Measurements from ENCODE around the gene CDKN2C.

DNA sequence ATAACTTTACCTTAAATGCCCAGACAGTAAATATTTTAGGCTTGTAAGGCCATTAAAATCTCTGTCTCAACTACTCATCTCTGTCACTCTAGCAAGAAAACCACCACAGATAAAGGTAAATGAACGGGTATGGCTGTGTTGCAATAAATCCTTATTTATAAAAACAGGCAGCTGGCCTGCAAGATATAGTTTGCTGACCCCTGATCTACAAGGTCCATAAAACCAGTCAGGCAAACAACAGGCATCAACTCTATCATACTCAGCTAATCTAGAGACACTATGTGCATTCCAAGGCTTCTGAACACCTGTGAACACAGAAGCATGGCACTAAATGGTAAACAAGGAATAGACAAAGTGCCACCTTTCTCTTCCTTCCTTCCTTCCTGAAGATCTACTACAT is 19.6 kb upstream of the CDKN2C start:
- TF ChIP-seq EZH2 (IDR thresholded peaks at IDR 0.05; ENCODE audit: insufficient read depth, poor library complexity, severe bottlenecking) (no peak), EZH2phosphoT487 (IDR thresholded peaks at IDR 0.05; ENCODE audit: insufficient read depth, low read depth) (no peak)

All from GM23248 (cell line).